Tibial artery (tissue), 4 donors: ENCODE results near the gene TRAPPC2B.

Experiments
- DNase-seq, 2 donors: peaks; one replicate each; pipeline ENCODE4 v3.0.0-alpha.2; 2019
- H3K27ac ChIP-seq, 2 donors: fragments of 200-600 bp; sonication (generic) in 1 of 2; 1 replicate in 1 of 2; 2 replicates in 1 of 2; pipeline ENCODE4 v1.5.1; 2018 to 2019; ENCODE audit warnings: mild to moderate bottlenecking in 1 of 2
- H3K27me3 ChIP-seq, 2 donors: fragments of 200-600 bp; sonication (generic) in 1 of 2; one replicate each; pipeline versions ENCODE4 v1.5.1 to v1.6.0; 2016 to 2019
- H3K36me3 ChIP-seq, 3 donors: fragments of 200-600 bp; sonication (generic) in 2 of 3; one replicate each; pipeline ENCODE4 v1.5.1; 2016 to 2019; ENCODE audit warnings: mild to moderate bottlenecking in 2 of 3
- H3K4me1 ChIP-seq, 4 donors: fragments of 200-600 bp; sonication (generic) in 2 of 4; 1 replicate in 3 of 4; 2 replicates in 1 of 4; pipeline ENCODE4 v1.5.1; 2016 to 2019
- H3K4me3 ChIP-seq, 2 donors: fragments of 200-600 bp; sonication (generic) in 1 of 2; 1 replicate in 1 of 2; 2 replicates in 1 of 2; pipeline ENCODE4 v1.5.1; 2018 to 2019; ENCODE audit warnings: mild to moderate bottlenecking in 2 of 2
- H3K9me3 ChIP-seq, 3 donors: fragments of 200-600 bp; sonication (generic) in 1 of 3; one replicate each; pipeline ENCODE4 v1.5.1; 2016 to 2019
- CTCF ChIP-seq, 2 experiments: fragments of 200-600 bp in 1 of 2; fragments of 450-650 bp in 1 of 2; IDR thresholded peaks; one replicate each; pipeline ENCODE4 v1.5.1; 2017 to 2019; ENCODE audit warnings: antibody characterized with exemption in 2 of 2, mild to moderate bottlenecking in 1 of 2, moderate library complexity in 1 of 2
- intact Hi-C: fragments of 100-400 bp; cut with DNase I; formaldehyde crosslinking; loops from one replicate; pipeline ENCODE4 v1.15.0; 2023; ENCODE audit warnings: low total_unique reads

TRAPPC2B gene

DNA sequence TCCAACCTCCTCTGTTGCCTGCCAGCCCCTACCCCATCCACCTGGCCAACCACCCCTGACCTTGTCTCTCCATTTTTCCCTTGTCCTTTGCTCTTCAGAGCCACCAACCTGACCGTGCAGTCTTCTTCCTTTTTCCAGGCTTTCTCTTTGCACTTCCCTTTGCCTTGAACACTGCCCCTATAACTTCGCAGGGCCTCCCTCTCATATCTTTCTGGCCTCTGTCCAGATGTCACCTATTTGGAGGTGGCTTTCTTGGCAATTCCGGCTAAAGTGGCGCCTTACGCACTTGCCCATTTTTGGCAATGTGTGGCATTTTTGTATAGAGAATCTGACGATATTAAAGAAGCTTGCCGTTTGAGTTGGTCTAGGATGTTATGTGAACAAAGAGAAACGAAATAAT lies 42.2 kb upstream of the TRAPPC2B start:
- Histone ChIP-seq H3K9me3 (peaks cover 0 to 39% (median 26%) of the 10 kb centered on the region in 3 donors), H3K36me3 (peaks cover 36 to 38% (median 36%) of the 10 kb centered on the region in 3 donors), H3K4me1 (peaks cover 0 to 18% (median 13%) of the 10 kb centered on the region in 4 donors), H3K27ac (peak overlapping the region; percentile 87 to 95), H3K27me3 (peaks cover 0 to 9% of the 10 kb centered on the region in 2 donors), H3K4me3 (peak overlapping the region; percentile 93 to 94)
- no peak for DNase-seq
- no peak for TF ChIP-seq CTCF (IDR thresholded peaks at IDR 0.05)
- intact Hi-C loops: loop anchor here (5.0 kb wide), 1 partner anchor 36 kb away; no protein-coding TSS in a partner anchor

GRCh38 chr19:57321751-57322150 lies 41.6 kb upstream of the TRAPPC2B start:
- DNase-seq: no peak
- Histone ChIP-seq H3K36me3 (peaks cover 42 to 44% (median 42%) of the 10 kb centered on the region in 3 donors), H3K27ac (no peak overlapping the region), H3K9me3 (peaks cover 0 to 45% (median 32%) of the 10 kb centered on the region in 3 donors), H3K27me3 (peaks cover 0 to 9% of the 10 kb centered on the region in 2 donors), H3K4me3 (peak overlapping the region in 1 of 2 donors; percentile 94), H3K4me1 (peaks cover 0 to 18% (median 13%) of the 10 kb centered on the region in 4 donors)
- TF ChIP-seq CTCF (IDR thresholded peaks at IDR 0.05): no peak
- intact Hi-C loops: loop anchor here (5.0 kb wide), 1 partner anchor 36 kb away; no protein-coding TSS in a partner anchor

GRCh38 chr19:57324992-57325391 lies 38.4 kb upstream of the TRAPPC2B start:
- H3K27me3 ChIP-seq: no peaks in the 10 kb centered on the region
- peaks cover 0 to 76% (median 56%) of the 10 kb centered on the region in 3 donors for H3K9me3 ChIP-seq
- no peak for TF ChIP-seq CTCF (IDR thresholded peaks at IDR 0.05)
- peaks cover 72 to 76% (median 74%) of the 10 kb centered on the region in 3 donors for H3K36me3 ChIP-seq
- H3K4me1 ChIP-seq: peaks cover 0 to 18% (median 13%) of the 10 kb centered on the region in 4 donors
- intact Hi-C loops: loop anchor here (5.0 kb wide), 1 partner anchor 32 kb away; no protein-coding TSS in a partner anchor
- DNase-seq: no peak
- no peak overlapping the region for H3K27ac ChIP-seq
- H3K4me3 ChIP-seq: no peak overlapping the region

- DNase-seq: no peak
- no peaks in the 10 kb centered on the region for H3K27me3 ChIP-seq
- intact Hi-C loops: no loop called here
- no peak for TF ChIP-seq CTCF (IDR thresholded peaks at IDR 0.05)
- H3K36me3 ChIP-seq: peaks cover 85 to 96% (median 95%) of the 10 kb centered on the region in 3 donors
- peaks cover 0 to 97% (median 53%) of the 10 kb centered on the region in 3 donors for H3K9me3 ChIP-seq
- H3K4me3 ChIP-seq: no peak overlapping the region
- H3K4me1 ChIP-seq: no peaks in the 10 kb centered on the region
- no peak overlapping the region for H3K27ac ChIP-seq
Measured at GRCh38 chr19:57327993-57328392, 35.4 kb upstream of the TRAPPC2B start.

DNA sequence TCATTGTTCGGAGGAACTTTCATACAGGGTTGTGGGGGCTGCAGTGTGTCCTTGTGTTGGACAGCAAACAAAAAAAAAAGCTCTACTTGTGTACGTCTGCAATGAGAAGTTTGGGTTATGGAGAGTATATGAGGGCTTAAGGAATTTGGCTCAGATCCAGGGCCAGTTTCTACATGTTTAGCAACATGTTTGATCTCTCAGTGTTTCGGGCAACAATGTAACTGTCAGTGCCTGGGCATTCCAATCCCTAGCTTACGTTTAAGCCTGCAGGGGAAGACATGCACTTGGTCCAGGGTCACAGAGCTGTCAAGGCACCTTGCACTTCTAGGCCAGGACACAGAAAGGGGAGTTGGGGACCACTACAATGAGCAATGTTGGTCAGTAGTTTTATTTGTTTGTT lies 29.2 kb upstream of the TRAPPC2B start:
- peaks cover 0 to 47% (median 3%) of the 10 kb centered on the region in 3 donors for H3K9me3 ChIP-seq
- peaks cover 0 to 12% (median 5%) of the 10 kb centered on the region in 4 donors for H3K4me1 ChIP-seq
- H3K27ac ChIP-seq: no peak overlapping the region
- no peak for TF ChIP-seq CTCF (IDR thresholded peaks at IDR 0.05)
- intact Hi-C loops: no loop called here
- H3K27me3 ChIP-seq: no peaks in the 10 kb centered on the region
- H3K4me3 ChIP-seq: no peak overlapping the region
- DNase-seq: no peak
- H3K36me3 ChIP-seq: peaks cover 23 to 46% (median 35%) of the 10 kb centered on the region in 3 donors
